Smooth muscle cell of the brain vasculature (primary cell): Measurements from ENCODE around the gene GPX2.
A peak's percentile ranks its signal among the peaks of the same experiment; 100 is the strongest.

Source experiments
- DNase-seq: peaks from one replicate; pipeline ENCODE4 v3.0.0-alpha.2; 2012; ENCODE audit warnings: low read depth, low spot score

Gene GPX2

GRCh38 chr14:64942531-64943111, at the start of gene GPX2:
TSS of gene GPX2 (minus strand) at chr14:64942745. CDS start at chr14:64942726, 19 bp downstream.
- no peak for DNase-seq

- DNase-seq: no peak
Observed at GRCh38 chr14:64990939-64991338, 48.4 kb upstream of the GPX2 start.

GRCh38 chr14:64990296-64990695, 47.8 kb upstream of the GPX2 start:
- DNase-seq: no peak

GRCh38 chr14:64987438-64987767, 44.9 kb upstream of the GPX2 start:
- DNase-seq: no peak

GRCh38 chr14:64986648-64987437, 44.3 kb upstream of the GPX2 start, which contains the start of gene FNTB:
TSS of gene FNTB (plus strand) at chr14:64986895. CDS start at chr14:64986954, 59 bp downstream.
- peak; percentile 91 for DNase-seq

- DNase-seq: peak; percentile 41
Observed at GRCh38 chr14:64983439-64984310, 41.1 kb upstream of the GPX2 start.

GRCh38 chr14:64979336-64980074, 37.0 kb upstream of the GPX2 start:
- DNase-seq: no peak

- DNase-seq: no peak
Observed at GRCh38 chr14:64974563-64974962, 32.0 kb upstream of the GPX2 start.

- DNase-seq: no peak
Observed at GRCh38 chr14:64973826-64974225, 31.3 kb upstream of the GPX2 start.

GRCh38 chr14:64973026-64973442, 30.5 kb upstream of the GPX2 start:
- no peak for DNase-seq

- DNase-seq: no peak
Observed at GRCh38 chr14:64971943-64972791, 29.6 kb upstream of the GPX2 start, which contains the start of gene RAB15. TSS of gene RAB15 (minus strand) at chr14:64972336. CDS start at chr14:64972076, 260 bp downstream.

GRCh38 chr14:64971491-64971942, 29.0 kb upstream of the GPX2 start:
- DNase-seq: no peak

- no peak for DNase-seq
Observed at GRCh38 chr14:64970776-64971477, 28.4 kb upstream of the GPX2 start.

GRCh38 chr14:64970041-64970440, 27.5 kb upstream of the GPX2 start:
- no peak for DNase-seq

- DNase-seq: no peak
Observed at GRCh38 chr14:64968651-64969050, 26.1 kb upstream of the GPX2 start.

- DNase-seq: no peak
Observed at GRCh38 chr14:64968167-64968566, 25.6 kb upstream of the GPX2 start.

- no peak for DNase-seq
Observed at GRCh38 chr14:64966976-64967375, 24.4 kb upstream of the GPX2 start.

GRCh38 chr14:64965356-64966000, 22.9 kb upstream of the GPX2 start:
- no peak for DNase-seq

GRCh38 chr14:64963611-64964010, 21.1 kb upstream of the GPX2 start:
- no peak for DNase-seq
